Measurements from ENCODE around the gene ANKFN1. TPM values are rescaled to one million over a fixed set of nuclear protein-coding genes. Genes with fewer than 3 reads are reported as not detected.
A peak's percentile ranks its signal among the peaks of the same experiment; 100 is the strongest.

ANKFN1 gene
- total RNA-seq, 2 donors from 2014 or later: 3.0 to 7.3 TPM

GRCh38 chr17:56465886-56466285, 312.6 kb downstream of the ANKFN1 start:
- Histone ChIP-seq H3K9me3 (no peaks in the 10 kb centered on the region), H3K27me3 (replicated peaks; ENCODE audit: insufficient read depth) (no peaks in the 10 kb centered on the region), H3K27ac (no peak overlapping the region), H3K4me3 (no peak overlapping the region), H3K36me3 (no peaks in the 10 kb centered on the region), H3K4me1 (replicated peaks) (no peaks in the 10 kb centered on the region)
- TF ChIP-seq POLR2A (IDR thresholded peaks at IDR 0.05) (no peak), CTCF (IDR thresholded peaks at IDR 0.05) (no peak), POLR2AphosphoS5 (IDR thresholded peaks at IDR 0.05) (no peak)
- no peak for DNase-seq (ENCODE audit: low spot score)
- intact Hi-C loops (cut with DNase I): no loop called here
- WGBS: 73% methylated on average over 1 of the region's 1 CpG

- no peaks in the 10 kb centered on the region for H3K27me3 ChIP-seq (replicated peaks; ENCODE audit: insufficient read depth)
- TF ChIP-seq POLR2AphosphoS5 (IDR thresholded peaks at IDR 0.05): no peak
- no peak for TF ChIP-seq POLR2A (IDR thresholded peaks at IDR 0.05)
- no peak for TF ChIP-seq CTCF (IDR thresholded peaks at IDR 0.05)
- no peak overlapping the region for H3K4me3 ChIP-seq
- no peak for DNase-seq (ENCODE audit: low spot score)
- WGBS: 56% methylated on average over 2 of the region's 2 CpGs
- intact Hi-C loops (cut with DNase I): no loop called here
- H3K9me3 ChIP-seq: no peaks in the 10 kb centered on the region
- H3K27ac ChIP-seq: no peak overlapping the region
- H3K4me1 ChIP-seq (replicated peaks): no peaks in the 10 kb centered on the region
- H3K36me3 ChIP-seq: no peaks in the 10 kb centered on the region
Measured at GRCh38 chr17:56468840-56469239, 315.6 kb downstream of the ANKFN1 start.

GRCh38 chr17:56471696-56472095, 318.4 kb downstream of the ANKFN1 start:
- TF ChIP-seq POLR2A (IDR thresholded peaks at IDR 0.05) (no peak), POLR2AphosphoS5 (IDR thresholded peaks at IDR 0.05) (no peak), CTCF (IDR thresholded peaks at IDR 0.05) (no peak)
- Histone ChIP-seq H3K27me3 (replicated peaks; ENCODE audit: insufficient read depth) (no peaks in the 10 kb centered on the region), H3K4me1 (replicated peaks) (no peaks in the 10 kb centered on the region), H3K36me3 (no peaks in the 10 kb centered on the region), H3K9me3 (no peaks in the 10 kb centered on the region), H3K4me3 (no peak overlapping the region), H3K27ac (no peak overlapping the region)
- WGBS: 98% methylated on average over 3 of the region's 3 CpGs
- intact Hi-C loops (cut with DNase I): loop anchor here (10.0 kb wide), 2 partner anchors 347 to 627 kb away; no protein-coding TSS in a partner anchor
- no peak for DNase-seq (ENCODE audit: low spot score)

- Histone ChIP-seq H3K27me3 (replicated peaks; ENCODE audit: insufficient read depth) (no peaks in the 10 kb centered on the region), H3K4me3 (no peak overlapping the region), H3K4me1 (replicated peaks) (no peaks in the 10 kb centered on the region), H3K36me3 (no peaks in the 10 kb centered on the region), H3K9me3 (no peaks in the 10 kb centered on the region), H3K27ac (no peak overlapping the region)
- intact Hi-C loops (cut with DNase I): loop anchor here (10.0 kb wide), 2 partner anchors 350 to 630 kb away; no protein-coding TSS in a partner anchor
- WGBS: 83% methylated on average over 1 of the region's 1 CpG
- DNase-seq (ENCODE audit: low spot score): no peak
- TF ChIP-seq POLR2AphosphoS5 (IDR thresholded peaks at IDR 0.05) (no peak), CTCF (IDR thresholded peaks at IDR 0.05) (no peak), POLR2A (IDR thresholded peaks at IDR 0.05) (no peak)
Measured at GRCh38 chr17:56475116-56475515, 321.8 kb downstream of the ANKFN1 start.

GRCh38 chr17:56478836-56479447, 325.7 kb downstream of the ANKFN1 start:
- TF ChIP-seq POLR2A (IDR thresholded peaks at IDR 0.05) (no peak), CTCF (IDR thresholded peaks at IDR 0.05) (peak in 3 of 4 experiments; percentile 22 to 46 (median 41))
- no peaks in the 10 kb centered on the region for H3K27me3 ChIP-seq (replicated peaks; ENCODE audit: insufficient read depth)
- 71% methylated on average over 7 of the region's 7 CpGs for WGBS
- H3K4me1 ChIP-seq (replicated peaks): no peaks in the 10 kb centered on the region
- no peaks in the 10 kb centered on the region for H3K9me3 ChIP-seq
- intact Hi-C loops (cut with DNase I): loop anchor here (10.0 kb wide), 2 partner anchors 354 to 634 kb away; no protein-coding TSS in a partner anchor
- H3K4me3 ChIP-seq: no peak overlapping the region
- no peaks in the 10 kb centered on the region for H3K36me3 ChIP-seq
- no peak for DNase-seq (ENCODE audit: low spot score)
- no peak overlapping the region for H3K27ac ChIP-seq
